Neuron (in vitro differentiated cells): ENCODE results near the gene LRP1B.
"Not testable (repeated sequence)": the region's sequence is repeated elsewhere in the genome, so short reads cannot be mapped to it uniquely, and the experiment has no call there.

Source experiments
- H2AFZ ChIP-seq: one replicate; pipeline ENCODE4 v1.6.1; 2013; ENCODE audit warnings: low read depth, mild to moderate bottlenecking, inconsistent platforms, low read length, moderate library complexity
- H3K27me3 ChIP-seq: one replicate; pipeline ENCODE4 v1.6.1; 2013; ENCODE audit warnings: low read length; ENCODE audit not compliant: insufficient read depth
- H3K36me3 ChIP-seq: one replicate; pipeline ENCODE4 v1.6.1; 2013; ENCODE audit warnings: low read length; ENCODE audit not compliant: insufficient read depth
- H3K4me1 ChIP-seq: one replicate; pipeline ENCODE4 v1.6.1; 2013; ENCODE audit warnings: low read length; ENCODE audit not compliant: insufficient read depth
- H3K4me3 ChIP-seq: 2 replicates; pipeline ENCODE4 v1.5.1; 2013; ENCODE audit warnings: mild to moderate bottlenecking, low read length, moderate library complexity
- H3K9me3 ChIP-seq: one replicate; pipeline ENCODE4 v1.6.1; 2013; ENCODE audit warnings: low read length

Gene LRP1B

DNA sequence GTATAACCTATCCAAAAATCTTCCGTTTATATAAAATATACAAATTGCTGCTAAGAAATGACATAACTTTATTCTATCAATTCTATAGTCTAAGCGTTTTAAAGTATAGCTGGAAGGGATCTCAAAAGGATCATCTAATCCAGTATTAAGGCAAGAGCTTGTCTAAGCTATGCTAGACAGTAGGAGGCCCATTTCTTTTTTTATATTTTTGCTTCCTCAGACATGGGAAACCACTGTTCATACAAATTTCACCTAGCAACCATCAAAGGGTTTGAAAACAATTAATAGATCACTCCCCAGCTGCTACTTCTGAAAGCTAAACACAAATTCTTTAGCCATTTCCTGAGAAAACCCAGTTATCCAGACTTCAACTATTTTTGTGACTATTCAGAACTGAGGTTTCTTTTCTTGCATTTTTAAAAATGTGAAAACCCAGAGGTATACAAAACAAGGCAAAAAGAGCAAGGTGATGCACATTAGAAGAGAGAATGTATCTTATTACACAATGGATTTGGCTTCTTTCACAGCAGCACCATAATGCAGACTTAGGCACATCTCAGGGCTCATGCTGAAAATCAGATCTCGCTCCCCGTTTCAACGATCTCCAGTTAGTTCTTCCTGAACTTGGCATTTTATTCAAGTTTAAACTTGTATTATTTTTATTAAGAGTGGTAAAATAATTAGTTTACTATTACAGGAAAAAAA is 274.4 kb downstream of the LRP1B start:
- H3K4me1 ChIP-seq = peaks cover 8% of the 10 kb centered on the region
- H2AFZ ChIP-seq = no peak overlapping the region
- H3K36me3 ChIP-seq = no peaks in the 10 kb centered on the region
- no peaks in the 10 kb centered on the region for H3K27me3 ChIP-seq
- H3K4me3 ChIP-seq = no peak overlapping the region
- no peaks in the 10 kb centered on the region for H3K9me3 ChIP-seq

DNA sequence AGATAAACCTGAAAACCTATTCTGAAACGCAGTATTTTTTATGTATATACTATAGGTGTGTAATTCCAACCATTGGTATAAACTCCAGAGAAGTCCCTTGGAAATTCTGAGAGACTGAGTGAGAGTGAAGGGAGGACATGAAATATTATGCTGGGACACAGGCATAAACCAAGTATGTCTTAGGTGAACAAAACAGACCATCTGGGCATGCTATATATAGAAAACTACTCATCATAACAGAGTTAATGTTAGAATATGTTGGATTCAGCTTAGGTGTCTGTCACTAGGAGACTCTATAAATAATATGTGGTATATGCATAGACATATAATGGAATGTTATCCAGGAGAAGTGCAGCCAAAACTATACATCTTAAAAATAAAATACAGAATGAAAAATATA is 282.6 kb downstream of the LRP1B start:
- Histone ChIP-seq H3K4me1 (peaks cover 2% of the 10 kb centered on the region), H3K4me3 (no peak overlapping the region), H3K36me3 (no peaks in the 10 kb centered on the region), H3K27me3 (no peaks in the 10 kb centered on the region), H3K9me3 (no peaks in the 10 kb centered on the region), H2AFZ (no peak overlapping the region)

DNA sequence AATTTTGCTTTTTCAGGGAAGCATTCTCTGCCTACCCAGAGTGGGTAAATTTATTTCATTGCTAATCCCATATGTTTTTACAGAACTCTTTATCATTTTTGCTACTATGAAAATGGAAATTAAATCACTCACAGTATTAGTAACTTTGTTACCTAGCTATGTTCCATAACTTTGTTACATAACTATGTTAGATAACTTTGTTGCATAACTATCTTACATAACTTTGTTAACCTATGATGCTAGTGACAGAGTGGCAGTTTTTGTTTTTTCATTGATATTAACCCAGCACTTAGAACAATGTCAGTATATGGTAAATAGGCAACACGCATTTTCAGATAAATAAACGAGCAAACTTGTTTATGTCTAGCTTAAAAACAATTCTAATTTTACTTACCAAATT is 286.6 kb downstream of the LRP1B start:
- no peak overlapping the region for H2AFZ ChIP-seq
- H3K27me3 ChIP-seq = no peaks in the 10 kb centered on the region
- no peaks in the 10 kb centered on the region for H3K36me3 ChIP-seq
- no peaks in the 10 kb centered on the region for H3K4me1 ChIP-seq
- H3K9me3 ChIP-seq = no peaks in the 10 kb centered on the region
- H3K4me3 ChIP-seq = no peak overlapping the region

DNA sequence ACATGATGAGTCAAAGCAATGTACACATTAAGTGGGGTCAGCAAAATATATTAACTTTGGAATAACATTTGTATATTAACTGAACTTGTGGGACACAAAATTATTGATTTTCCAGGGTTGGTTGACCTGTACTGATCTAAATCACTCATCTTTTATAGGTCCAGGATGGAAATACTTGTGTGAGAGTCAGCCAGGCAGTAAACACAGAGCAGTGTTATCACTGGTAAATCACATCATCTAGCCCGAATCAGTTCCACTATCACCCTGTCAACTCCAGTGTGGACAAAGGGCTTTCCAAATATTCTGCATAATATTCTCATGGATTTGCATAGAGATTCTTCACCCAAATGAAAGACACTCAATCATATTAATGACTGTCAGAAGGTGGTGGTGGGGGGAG is 295.7 kb downstream of the LRP1B start:
- Histone ChIP-seq H3K4me1 (no peaks in the 10 kb centered on the region), H3K9me3 (no peaks in the 10 kb centered on the region), H3K4me3 (no peak overlapping the region), H2AFZ (no peak overlapping the region), H3K27me3 (no peaks in the 10 kb centered on the region), H3K36me3 (no peaks in the 10 kb centered on the region)

DNA sequence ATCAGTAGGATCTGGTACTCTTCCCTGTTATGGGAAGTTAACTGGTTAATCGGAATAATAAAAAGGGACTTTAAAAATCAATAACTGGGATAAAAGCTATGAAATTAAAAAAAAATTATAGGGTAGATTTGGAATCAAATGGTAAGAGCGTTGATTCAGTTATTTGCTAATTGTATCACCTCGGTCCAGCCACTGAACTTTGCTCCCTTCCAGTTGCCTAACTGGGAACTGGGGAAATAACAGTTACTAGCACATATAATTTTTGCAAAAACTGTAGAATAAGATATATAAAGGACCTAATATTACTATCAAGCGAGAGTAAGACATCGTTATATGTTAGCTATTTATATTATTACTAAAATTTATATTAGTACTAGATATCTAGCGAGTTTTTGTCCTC is 302.1 kb downstream of the LRP1B start:
- Histone ChIP-seq H3K4me3 (no peak overlapping the region), H3K4me1 (no peaks in the 10 kb centered on the region), H2AFZ (no peak overlapping the region), H3K36me3 (no peaks in the 10 kb centered on the region), H3K27me3 (no peaks in the 10 kb centered on the region), H3K9me3 (no peaks in the 10 kb centered on the region)

DNA sequence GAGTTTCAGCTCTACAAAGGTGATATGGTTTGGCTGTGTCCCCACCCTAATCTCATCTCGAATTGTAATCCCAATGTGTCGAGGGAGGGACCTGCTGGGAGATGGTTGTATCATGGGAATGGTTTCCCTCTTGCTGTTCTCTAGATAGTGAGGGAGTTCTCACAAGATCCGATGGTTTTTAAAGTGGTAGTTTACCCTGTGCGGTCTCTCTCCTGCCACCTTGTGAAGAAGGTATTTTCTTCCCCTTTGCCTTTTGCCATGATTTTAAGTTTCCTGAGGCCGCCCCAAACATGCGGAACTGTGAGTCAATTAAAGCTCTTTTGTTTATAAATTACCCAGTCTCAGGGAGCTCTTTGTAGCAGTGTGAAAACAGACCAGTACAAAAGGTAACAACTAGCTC is 306.0 kb downstream of the LRP1B start:
- no peak overlapping the region for H2AFZ ChIP-seq
- H3K9me3 ChIP-seq = no peaks in the 10 kb centered on the region
- no peak overlapping the region for H3K4me3 ChIP-seq
- no peaks in the 10 kb centered on the region for H3K27me3 ChIP-seq
- no peaks in the 10 kb centered on the region for H3K36me3 ChIP-seq
- peaks cover 2% of the 10 kb centered on the region for H3K4me1 ChIP-seq

DNA sequence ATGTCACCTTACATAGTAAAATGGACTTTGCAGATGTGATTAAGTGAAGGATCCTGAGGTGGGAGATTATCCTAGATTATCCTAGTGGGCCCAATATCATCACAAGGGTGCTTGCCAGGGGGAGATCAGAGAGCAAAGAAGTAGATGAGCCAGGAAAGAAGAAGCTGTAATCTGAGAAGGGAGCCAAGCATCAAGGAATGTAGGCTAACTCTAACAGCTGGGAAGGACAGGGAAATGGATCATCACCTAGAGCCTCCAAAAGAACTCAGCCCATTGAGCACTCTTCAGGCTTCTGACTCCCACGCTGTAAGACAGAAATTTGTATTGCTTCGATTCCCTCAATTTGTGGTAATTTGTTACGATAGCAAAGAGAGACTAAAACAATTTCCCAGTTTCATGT is 309.9 kb downstream of the LRP1B start:
- no peaks in the 10 kb centered on the region for H3K27me3 ChIP-seq
- H3K9me3 ChIP-seq = no peaks in the 10 kb centered on the region
- no peak overlapping the region for H3K4me3 ChIP-seq
- no peaks in the 10 kb centered on the region for H3K36me3 ChIP-seq
- peaks cover 2% of the 10 kb centered on the region for H3K4me1 ChIP-seq
- no peak overlapping the region for H2AFZ ChIP-seq

DNA sequence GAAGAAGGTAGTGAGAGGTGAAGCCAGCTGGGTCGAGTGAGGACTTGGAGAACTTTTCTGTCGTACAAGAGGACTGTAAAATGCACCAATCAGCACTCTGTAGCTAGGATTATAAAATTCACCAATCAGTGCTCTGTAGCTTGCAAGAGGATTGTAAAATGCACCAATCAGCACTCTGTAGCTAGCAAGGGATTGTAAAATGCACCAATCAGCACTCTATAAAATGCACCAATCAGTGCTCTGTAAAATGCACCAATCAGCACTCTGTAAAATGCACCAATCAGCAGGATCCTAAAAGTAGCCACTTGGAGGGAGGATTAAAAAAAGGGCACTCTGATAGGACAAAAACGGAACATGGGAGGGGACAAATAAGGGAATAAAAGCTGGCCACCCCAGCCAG is 315.5 kb downstream of the LRP1B start:
- H3K27me3 ChIP-seq, H3K36me3 ChIP-seq, H3K4me3 ChIP-seq, H3K4me1 ChIP-seq, H2AFZ ChIP-seq, H3K9me3 ChIP-seq: not testable (repeated sequence)

DNA sequence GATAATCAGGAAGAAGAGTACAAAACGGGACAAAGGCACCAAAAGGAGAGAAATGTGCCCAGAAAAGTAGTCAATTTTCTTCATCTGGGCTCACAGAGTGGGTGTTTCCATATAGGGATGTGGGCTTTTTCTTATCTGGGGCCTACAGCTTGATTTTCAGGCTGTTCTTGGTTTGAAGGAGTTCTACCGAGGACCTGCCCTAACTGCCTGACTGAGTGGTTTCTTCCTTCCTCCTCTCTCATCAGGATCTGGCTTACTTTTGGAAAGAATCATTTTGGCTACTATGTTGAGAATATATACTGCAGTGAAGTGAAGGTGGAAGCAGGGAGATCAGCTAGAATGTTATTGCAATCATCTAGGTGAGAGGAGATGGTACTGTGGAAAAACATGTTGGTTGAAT is 316.7 kb downstream of the LRP1B start:
- Histone ChIP-seq H2AFZ (no peak overlapping the region), H3K4me1 (no peaks in the 10 kb centered on the region), H3K4me3 (no peak overlapping the region), H3K36me3 (no peaks in the 10 kb centered on the region), H3K9me3 (peaks cover 3% of the 10 kb centered on the region), H3K27me3 (no peaks in the 10 kb centered on the region)

DNA sequence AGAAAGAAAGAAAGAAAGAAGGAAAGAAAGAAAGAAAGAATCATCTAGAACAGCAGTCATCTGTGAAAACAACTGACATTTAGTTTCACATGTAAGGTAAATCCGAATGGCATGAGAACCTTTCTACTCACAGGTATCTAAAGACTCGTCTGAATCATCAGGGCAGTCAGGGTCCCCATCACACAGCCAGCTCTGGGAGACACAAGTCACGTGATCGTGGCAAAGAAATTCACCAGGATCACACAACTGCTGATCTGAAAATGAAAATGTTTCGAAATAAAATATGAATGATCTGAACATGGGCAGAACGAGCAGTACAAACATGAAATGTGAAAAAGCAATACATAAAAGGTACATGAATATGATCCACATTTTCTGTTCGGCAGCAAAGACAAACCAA is 320.7 kb downstream of the LRP1B start:
- no peaks in the 10 kb centered on the region for H3K4me1 ChIP-seq
- H3K4me3 ChIP-seq = no peak overlapping the region
- H3K27me3 ChIP-seq = no peaks in the 10 kb centered on the region
- H3K36me3 ChIP-seq = no peaks in the 10 kb centered on the region
- no peak overlapping the region for H2AFZ ChIP-seq
- H3K9me3 ChIP-seq = peaks cover 3% of the 10 kb centered on the region

DNA sequence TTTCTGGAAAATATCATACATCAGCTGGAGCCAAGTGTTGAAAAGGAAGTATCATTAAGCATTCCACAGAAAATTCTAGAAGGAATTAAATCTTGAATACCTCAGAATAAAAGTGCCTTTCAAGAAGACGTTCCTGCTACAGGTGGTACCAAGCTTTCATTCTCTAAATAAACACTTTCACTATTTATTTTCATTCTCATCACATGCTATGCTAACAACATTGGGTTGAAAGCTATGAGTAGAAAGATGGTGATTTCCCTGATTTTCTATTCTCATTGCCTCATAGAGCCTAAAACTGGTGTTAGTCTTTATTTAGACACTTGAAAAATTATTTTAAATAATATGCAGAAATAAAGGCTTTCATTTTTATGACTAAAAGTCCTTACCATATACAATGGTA is 324.7 kb downstream of the LRP1B start:
- Histone ChIP-seq H3K4me1 (no peaks in the 10 kb centered on the region), H3K27me3 (no peaks in the 10 kb centered on the region), H3K4me3 (no peak overlapping the region), H3K36me3 (no peaks in the 10 kb centered on the region), H2AFZ (no peak overlapping the region), H3K9me3 (no peaks in the 10 kb centered on the region)

DNA sequence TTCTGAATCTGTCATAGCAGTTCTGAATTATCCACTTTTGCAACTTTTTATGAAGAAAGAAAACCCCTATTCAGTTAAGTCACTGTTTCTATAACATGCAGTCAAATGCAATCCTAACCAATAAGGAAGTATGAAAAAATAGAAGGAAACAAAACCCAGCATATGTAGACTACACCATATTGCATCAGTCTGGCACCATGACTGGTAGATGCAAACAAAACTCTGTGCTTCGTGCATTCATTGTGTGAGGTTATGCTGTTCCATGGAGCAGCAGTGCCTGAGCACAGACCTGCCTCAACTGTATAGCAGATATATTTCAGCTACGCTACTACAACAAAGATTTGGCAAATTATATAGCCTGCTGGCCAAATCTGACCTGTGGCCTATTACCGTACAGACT is 325.5 kb downstream of the LRP1B start:
- no peak overlapping the region for H3K4me3 ChIP-seq

DNA sequence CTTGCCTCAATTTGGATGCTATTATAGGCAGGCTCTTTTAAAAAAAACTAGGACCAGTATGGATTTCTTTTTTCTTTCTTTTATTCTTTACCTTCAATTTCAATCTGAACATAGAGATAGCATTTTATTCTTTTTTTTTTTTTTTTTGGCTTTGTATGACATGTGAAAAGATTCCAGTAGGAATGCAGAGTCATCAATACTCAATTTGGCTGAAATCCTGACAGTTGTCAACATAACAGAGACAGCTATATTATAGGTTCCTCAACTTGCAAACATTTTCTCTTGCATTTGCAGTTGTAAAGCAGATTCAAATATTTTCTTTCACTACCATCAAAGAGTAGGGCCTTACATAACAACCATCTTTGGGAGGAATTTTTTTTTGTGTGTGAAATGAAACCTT is 334.4 kb downstream of the LRP1B start:
- H2AFZ ChIP-seq = no peak overlapping the region
- no peaks in the 10 kb centered on the region for H3K27me3 ChIP-seq
- H3K4me1 ChIP-seq = no peaks in the 10 kb centered on the region
- no peak overlapping the region for H3K4me3 ChIP-seq
- no peaks in the 10 kb centered on the region for H3K9me3 ChIP-seq
- no peaks in the 10 kb centered on the region for H3K36me3 ChIP-seq

More for the DNA sequence above, 325.5 kb downstream of the LRP1B start:
- H3K27me3 ChIP-seq = no peaks in the 10 kb centered on the region
- H3K4me1 ChIP-seq = no peaks in the 10 kb centered on the region
- H3K36me3 ChIP-seq = no peaks in the 10 kb centered on the region
- H2AFZ ChIP-seq = no peak overlapping the region
- H3K9me3 ChIP-seq = no peaks in the 10 kb centered on the region

DNA sequence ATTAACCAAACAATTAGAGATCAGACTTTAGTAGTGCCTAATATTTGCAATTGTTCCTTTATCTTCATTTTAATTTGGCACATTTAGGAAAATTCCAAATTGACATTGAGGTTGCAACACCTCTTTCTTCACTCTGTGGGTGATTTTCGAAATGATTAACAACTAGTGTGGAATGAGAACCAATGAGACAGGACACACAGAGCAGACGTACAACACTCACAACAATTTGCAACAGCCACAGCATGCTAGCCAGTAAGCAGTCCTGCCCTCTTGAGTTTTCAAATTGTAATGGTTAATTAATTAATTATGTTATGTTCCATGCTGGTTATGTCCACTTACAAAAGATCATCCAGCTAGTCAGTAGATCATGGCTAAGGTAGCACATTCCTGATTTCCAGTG is 339.3 kb downstream of the LRP1B start:
- no peaks in the 10 kb centered on the region for H3K27me3 ChIP-seq
- no peaks in the 10 kb centered on the region for H3K4me1 ChIP-seq
- H2AFZ ChIP-seq = no peak overlapping the region
- no peaks in the 10 kb centered on the region for H3K9me3 ChIP-seq
- H3K4me3 ChIP-seq = no peak overlapping the region
- H3K36me3 ChIP-seq = no peaks in the 10 kb centered on the region
